D721Med (cell line): ENCODE data around the gene ZNF613.
"Not testable (repeated sequence)": the region's sequence is repeated elsewhere in the genome, so short reads cannot be mapped to it uniquely, and the experiment has no call there.

Source experiments
- DNase-seq: peaks from one replicate; pipeline ENCODE4 v3.0.0; 2011; ENCODE audit warnings: low spot score; ENCODE audit not compliant: insufficient read length
- FAIRE-seq: peaks from 2 replicates; lab custom pipeline; 2011; peaks lifted over from hg19 to GRCh38; lab: Jason Lieb, UNC
- TF ChIP-seq, protein P1 (sequence below): IDR thresholded peaks from 2 replicates; pipeline ENCODE4 v1.5.1; 2012; ENCODE audit warnings: mild to moderate bottlenecking, control low read depth; ENCODE audit not compliant: insufficient read depth; ENCODE audit errors: missing control alignments

ZNF613 gene

GRCh38 chr19:51944798-51945552 is 17.7 kb downstream of the ZNF613 start:
- FAIRE-seq (no peak), DNase-seq (no peak)
- TF ChIP-seq, protein P1, sequence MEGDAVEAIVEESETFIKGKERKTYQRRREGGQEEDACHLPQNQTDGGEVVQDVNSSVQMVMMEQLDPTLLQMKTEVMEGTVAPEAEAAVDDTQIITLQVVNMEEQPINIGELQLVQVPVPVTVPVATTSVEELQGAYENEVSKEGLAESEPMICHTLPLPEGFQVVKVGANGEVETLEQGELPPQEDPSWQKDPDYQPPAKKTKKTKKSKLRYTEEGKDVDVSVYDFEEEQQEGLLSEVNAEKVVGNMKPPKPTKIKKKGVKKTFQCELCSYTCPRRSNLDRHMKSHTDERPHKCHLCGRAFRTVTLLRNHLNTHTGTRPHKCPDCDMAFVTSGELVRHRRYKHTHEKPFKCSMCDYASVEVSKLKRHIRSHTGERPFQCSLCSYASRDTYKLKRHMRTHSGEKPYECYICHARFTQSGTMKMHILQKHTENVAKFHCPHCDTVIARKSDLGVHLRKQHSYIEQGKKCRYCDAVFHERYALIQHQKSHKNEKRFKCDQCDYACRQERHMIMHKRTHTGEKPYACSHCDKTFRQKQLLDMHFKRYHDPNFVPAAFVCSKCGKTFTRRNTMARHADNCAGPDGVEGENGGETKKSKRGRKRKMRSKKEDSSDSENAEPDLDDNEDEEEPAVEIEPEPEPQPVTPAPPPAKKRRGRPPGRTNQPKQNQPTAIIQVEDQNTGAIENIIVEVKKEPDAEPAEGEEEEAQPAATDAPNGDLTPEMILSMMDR, result no peak

- no peak for FAIRE-seq
- no peak for DNase-seq
- TF ChIP-seq, protein P1, result no peak
Observed at GRCh38 chr19:51946602-51947001, 19.3 kb downstream of the ZNF613 start.

DNA sequence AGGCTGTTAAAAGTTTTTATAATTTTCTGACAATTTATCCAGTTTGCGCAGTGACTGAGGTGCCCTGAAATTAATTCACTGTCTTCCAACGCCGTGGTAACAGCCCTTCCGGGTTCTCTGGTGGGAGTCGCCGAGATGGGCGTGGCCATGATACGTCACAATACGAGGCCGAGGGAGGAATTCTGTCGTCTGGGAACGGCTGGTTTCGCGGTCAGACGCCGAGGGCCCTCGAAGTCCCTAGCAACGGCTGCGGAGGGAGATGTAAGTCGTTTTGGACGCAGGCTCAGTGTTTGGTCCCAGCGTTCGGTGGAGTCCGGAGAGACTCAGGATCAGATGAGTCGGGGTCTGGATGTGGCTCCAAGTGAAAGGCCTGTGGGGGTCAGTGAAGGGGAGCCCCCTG is 21.7 kb downstream of the ZNF613 start:
- DNase-seq (peak; percentile 53), FAIRE-seq (no peak)
- TF ChIP-seq, protein P1, result no peak

- DNase-seq, result not testable (repeated sequence)
- FAIRE-seq, result peak; percentile 44
Observed at GRCh38 chr19:51957846-51958245, 30.6 kb downstream of the ZNF613 start.

- TF ChIP-seq, protein P1, result no peak
- DNase-seq (no peak), FAIRE-seq (no peak)
Observed at GRCh38 chr19:51959791-51960190, 32.5 kb downstream of the ZNF613 start.

DNA sequence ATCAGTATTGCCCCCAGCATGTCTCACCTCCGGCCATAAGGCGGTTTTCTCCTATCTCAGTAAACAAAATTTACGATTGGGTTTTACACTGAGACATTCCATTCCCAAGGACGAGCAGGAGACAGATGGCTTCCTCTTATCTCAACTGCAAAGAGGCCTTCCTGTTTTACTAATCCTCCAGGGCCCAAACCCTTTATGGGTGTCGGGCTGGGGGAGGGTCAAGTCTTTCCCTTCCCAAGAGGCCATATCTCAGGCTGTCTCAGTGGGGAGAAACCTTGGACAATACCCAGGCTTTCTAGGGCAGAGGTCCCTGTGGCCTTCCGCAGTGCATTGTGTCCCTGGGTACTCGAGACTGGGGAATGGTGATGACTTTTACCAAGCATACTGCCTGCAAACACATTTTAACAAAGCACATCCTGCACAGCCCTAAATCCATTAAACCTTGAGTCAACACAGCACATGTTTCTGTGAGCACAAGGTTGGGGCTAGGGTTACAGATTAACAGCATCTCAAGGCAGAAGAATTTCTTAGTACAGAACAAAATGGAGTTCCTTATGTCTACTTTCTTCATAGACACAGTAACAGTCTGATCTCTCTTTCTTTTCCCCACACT is 33.5 kb downstream of the ZNF613 start:
- not testable (repeated sequence) for FAIRE-seq, DNase-seq

GRCh38 chr19:51965583-51965982 is 38.3 kb downstream of the ZNF613 start:
- TF ChIP-seq, protein P1, result no peak
- DNase-seq (no peak), FAIRE-seq (no peak)

DNA sequence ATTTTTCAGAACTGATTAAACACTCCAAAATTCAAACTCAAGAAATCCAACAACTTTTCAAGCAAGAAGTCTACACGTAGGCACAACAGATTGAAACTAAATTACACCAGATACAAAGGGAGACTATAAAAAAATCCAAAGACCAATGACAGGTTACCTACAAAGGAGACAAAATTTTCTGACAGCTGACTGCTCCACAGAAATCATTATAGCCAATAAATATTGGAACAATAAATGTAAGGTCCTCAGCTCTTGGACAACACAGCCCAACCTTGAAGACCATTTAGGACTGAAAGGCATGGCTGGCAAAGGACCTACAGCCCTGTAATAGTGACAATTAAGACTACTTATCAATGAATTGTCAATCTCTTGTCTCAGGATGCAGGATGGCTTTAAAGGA is 43.4 kb downstream of the ZNF613 start:
- no peak for FAIRE-seq
- DNase-seq, result no peak

More for the DNA sequence above, 43.4 kb downstream of the ZNF613 start:
- TF ChIP-seq, protein P1, result no peak
